Heart left ventricle (tissue), 16 donors: Measurements from ENCODE around the gene OR5H6. TPM values are rescaled to one million over a fixed set of nuclear protein-coding genes. Genes with fewer than 3 reads are reported as not detected.

Experiments used
- ATAC-seq, 4 donors: fragments of 200-7000 bp; cut with Tn5 transposase; one replicate each; pipeline ENCODE4 v1.9.1; 2020 to 2022; ENCODE audit warnings: moderate library complexity in 4 of 4, mild to moderate bottlenecking in 3 of 4, moderate number of reproducible peaks in 1 of 4
- DNase-seq, 5 donors: peaks; one replicate each; pipeline ENCODE4 v3.0.0-alpha.2; 2020
- H3K27ac ChIP-seq, 12 donors: fragments of 200-600 bp; sonication (generic) in 4 of 12; one replicate each; pipeline versions ENCODE4 v1.5.0 to v1.8.0; 2016 to 2022; ENCODE audit warnings: mild to moderate bottlenecking in 2 of 12
- H3K27me3 ChIP-seq, 9 donors: fragments of 200-600 bp; sonication (generic) in 2 of 9; one replicate each; pipeline versions ENCODE4 v1.5.1 to v1.8.0; 2016 to 2022; ENCODE audit warnings: mild to moderate bottlenecking in 3 of 9
- H3K36me3 ChIP-seq, 9 donors: fragments of 200-600 bp; sonication (generic) in 2 of 9; one replicate each; pipeline versions ENCODE4 v1.5.0 to v1.8.0; 2018 to 2022; ENCODE audit warnings: mild to moderate bottlenecking in 2 of 9
- H3K4me1 ChIP-seq, 12 donors: fragments of 200-600 bp; sonication (generic) in 4 of 12; one replicate each; pipeline versions ENCODE4 v1.5.0 to v1.8.0; 2016 to 2022; ENCODE audit warnings: mild to moderate bottlenecking in 3 of 12
- H3K4me3 ChIP-seq, 12 donors: fragments of 200-600 bp; sonication (generic) in 4 of 12; one replicate each; pipeline versions ENCODE4 v1.5.0 to v1.8.0; 2017 to 2022; ENCODE audit warnings: mild to moderate bottlenecking in 9 of 12, moderate library complexity in 4 of 12
- H3K9me3 ChIP-seq, 12 donors: fragments of 200-600 bp; sonication (generic) in 4 of 12; one replicate each; pipeline versions ENCODE4 v1.5.0 to v1.8.0; 2016 to 2022; ENCODE audit warnings: mild to moderate bottlenecking in 1 of 12
- CTCF ChIP-seq, 12 donors: fragments of 200-600 bp; sonication (generic) in 4 of 12; IDR thresholded peaks; one replicate each; pipeline versions ENCODE4 v1.5.0 to v1.8.0; 2018 to 2022; ENCODE audit warnings: antibody characterized with exemption in 12 of 12, mild to moderate bottlenecking in 5 of 12
- POLR2A ChIP-seq, 2 donors: fragments of 450-650 bp; IDR thresholded peaks; one replicate each; pipeline ENCODE4 v1.6.1; 2017; ENCODE audit warnings: antibody characterized with exemption in 2 of 2, mild to moderate bottlenecking in 2 of 2, moderate library complexity in 2 of 2
- WGBS, 4 donors: extraction: QIAGEN DNeasy Blood & Tissue Kit in 2 of 4; methylation state at CpG; one replicate each; pipeline versions ENCODE4 v1.1.5 to v1.1.7; 2013 to 2018; 5-methylcytosine and 5-hydroxymethylcytosine counted together
- intact Hi-C, 10 donors: fragments of 100-400 bp; cut with DNase I; formaldehyde crosslinking; loops; one replicate each; pipeline versions ENCODE4 v1.11.1 to v1.14.2; 2022
- polyA plus RNA-seq, 2 donors: library from polyadenylated mRNA; stranded (reverse); fragments of 200-250 nt; gene quantifications; one replicate each; pipeline ENCODE4 v1.2.3, GENCODE V29; 2013
- total RNA-seq, 9 donors: library from RNA; depleted of rRNA in 2 of 9; stranded (reverse); fragments of >200 nt in 2 of 9; fragmentation: NEBNext Ultra II Directional in 3 of 9; extraction: Animal tissue kit (Norgen Biotek cat#: 25700) in 3 of 9; gene quantifications; one replicate each; pipeline versions ENCODE4 v1.1.0 to v1.2.4, GENCODE V29; 2016 to 2023
- donor health status: ischemic (EF 13 %, LVEDD 7.1; RV severe dilation, severe dysfunction).
- donor health status: healthy with polysubstance abuse.
- donor health status: DM: no; HTN: yes; CAD: no.
- donor health status: DM: no; HTN: no; CAD: no.
- donor health status: ischemic (EF 25% LVEDD 6.9; RV normal size, moderate dysfunction).
- donor health status: ischemic (EF 25% LVEDD 5.7; RV mildly dilated, moderate dysfunction).
- donor health status: healthy.
- donor health status: DM: yes; HTN: yes; CAD: no.
- donor health status: ischemic (EF 35%, LVEDD 5.7; RV mildly dilated, moderate dysfunction).
- donor health status: nonischemic (EF 11% LVEDD 7.7; RV severe dilation, severe dysfunction).
- donor health status: DM: yes; HTN: yes; CAD: no.
- donor health status: PGD.
- donor health status: ischemic (EF 29% LVEDD 5.4; RV normal size, mild dysfunction).
- donor health status: nonischemic (EF 23%, LVEDD 6.1; RV moderate dilation, normal function).

The OR5H6 gene
- total and polyA plus RNA-seq, 11 donors: not detected

GRCh38 chr3:98291332-98291957 is 27.4 kb downstream of the OR5H6 start:
- Histone ChIP-seq H3K27me3 (no peaks in the 10 kb centered on the region), H3K4me1 (no peaks in the 10 kb centered on the region), H3K4me3 (no peak overlapping the region), H3K36me3 (no peaks in the 10 kb centered on the region), H3K9me3 (peaks cover 0 to 7% (median 0%) of the 10 kb centered on the region in 12 donors), H3K27ac (no peak overlapping the region)
- WGBS, 4 donors: 77 to 84% (median 81%) methylated on average over 7 to 10 of the region's 10 CpGs
- intact Hi-C loops: no loop called here
- TF ChIP-seq POLR2A (IDR thresholded peaks at IDR 0.05) (no peak), CTCF (IDR thresholded peaks at IDR 0.05) (no peak)
- DNase-seq (no peak), ATAC-seq (no peak)

Other genes starting within 250 kb of the OR5H6 start
- not detected for gene GABRR3, start 228.9 kb upstream of the OR5H6 start, total RNA-seq
- gene GABRR3, start 228.9 kb upstream of the OR5H6 start, polyA plus RNA-seq: not detected
- not detected for gene OR5AC2, start 177.1 kb upstream of the OR5H6 start, total RNA-seq
- not detected for gene OR5AC2, start 177.1 kb upstream of the OR5H6 start, polyA plus RNA-seq
- gene OR5H1, start 133.5 kb upstream of the OR5H6 start, total RNA-seq: not detected
- gene OR5H1, start 133.5 kb upstream of the OR5H6 start, polyA plus RNA-seq: not detected
- gene OR5H14, start 116.8 kb upstream of the OR5H6 start, total RNA-seq: not detected
- gene OR5H14, start 116.8 kb upstream of the OR5H6 start, polyA plus RNA-seq: not detected
- gene OR5H15, start 97.5 kb upstream of the OR5H6 start, total RNA-seq: not detected
- gene OR5H15, start 97.5 kb upstream of the OR5H6 start, polyA plus RNA-seq: not detected
- gene OR5H2, start 18.3 kb downstream of the OR5H6 start, total RNA-seq: not detected
- not detected for gene OR5H2, start 18.3 kb downstream of the OR5H6 start, polyA plus RNA-seq
- not detected for gene OR5K4, start 89.6 kb downstream of the OR5H6 start, total RNA-seq
- not detected for gene OR5K4, start 89.6 kb downstream of the OR5H6 start, polyA plus RNA-seq
- not detected for gene OR5K3, start 126.4 kb downstream of the OR5H6 start, total RNA-seq
- gene OR5K3, start 126.4 kb downstream of the OR5H6 start, polyA plus RNA-seq: not detected
- not detected for gene OR5K1, start 199.0 kb downstream of the OR5H6 start, total RNA-seq
- gene OR5K1, start 199.0 kb downstream of the OR5H6 start, polyA plus RNA-seq: not detected
- not detected for gene OR5K2, start 233.4 kb downstream of the OR5H6 start, total RNA-seq
- gene OR5K2, start 233.4 kb downstream of the OR5H6 start, polyA plus RNA-seq: not detected